ENCODE measurements around the gene LCN1. TPM values are rescaled to one million over a fixed set of nuclear protein-coding genes. Genes with fewer than 3 reads are reported as not detected.

The LCN1 gene
- total RNA-seq, 1 donor from 2014 or later: not detected

DNA sequence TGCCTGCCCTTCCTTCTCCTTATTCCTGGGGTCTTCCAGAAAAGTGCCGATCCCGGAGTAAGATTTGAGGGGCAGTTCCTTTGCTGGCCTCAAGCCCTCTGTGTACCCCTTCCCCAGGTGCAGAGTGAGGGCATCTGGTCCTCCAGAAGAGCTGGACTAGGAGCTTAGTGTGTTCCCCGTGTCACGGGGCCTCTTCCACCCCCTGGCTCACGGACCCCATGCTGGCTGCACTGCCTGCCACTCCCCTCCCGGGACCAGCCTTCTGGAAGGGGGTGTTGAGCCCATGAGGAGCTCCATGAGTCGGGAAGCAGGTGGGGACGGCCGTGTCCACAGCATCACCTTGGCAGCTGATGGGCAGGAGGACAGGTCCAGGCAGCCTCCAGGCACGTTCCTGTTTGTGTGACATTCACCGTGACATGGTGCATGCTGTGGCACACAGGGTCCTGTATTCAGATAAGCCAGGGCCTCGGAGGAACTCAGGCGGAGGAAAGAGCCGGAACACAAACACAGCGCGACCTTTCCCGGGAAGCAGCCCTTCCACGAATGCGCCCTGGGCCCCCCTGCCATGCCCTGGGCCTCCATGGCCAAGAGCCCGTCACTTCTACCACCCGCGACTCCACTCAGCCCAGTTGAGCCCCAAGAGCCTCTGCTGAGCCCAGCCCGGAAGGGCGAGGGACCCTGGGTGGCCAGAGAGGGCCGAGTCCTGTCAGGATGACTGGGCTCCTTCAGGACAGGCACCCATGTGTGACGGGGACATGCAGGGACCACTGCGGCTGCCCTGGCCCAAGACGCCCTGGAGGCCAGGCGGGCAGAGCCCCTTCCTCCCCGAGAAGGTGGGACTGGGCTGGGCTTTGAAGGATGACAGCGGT is 5.9 kb upstream of the LCN1 start:
- Mint-ChIP-seq H3K9me3 (ENCODE audit: unreplicated experiment) (peaks cover 5% of the 10 kb centered on the region), H3K4me3 (ENCODE audit: unreplicated experiment) (no peak overlapping the region), H3K27me3 (ENCODE audit: unreplicated experiment) (peaks cover 7% of the 10 kb centered on the region), H3K27ac (ENCODE audit: unreplicated experiment) (no peak overlapping the region), H3K36me3 (ENCODE audit: unreplicated experiment) (peaks cover 8% of the 10 kb centered on the region), H3K4me1 (ENCODE audit: low read depth, unreplicated experiment) (no peaks in the 10 kb centered on the region)
- TF ChIP-seq, protein P1, sequence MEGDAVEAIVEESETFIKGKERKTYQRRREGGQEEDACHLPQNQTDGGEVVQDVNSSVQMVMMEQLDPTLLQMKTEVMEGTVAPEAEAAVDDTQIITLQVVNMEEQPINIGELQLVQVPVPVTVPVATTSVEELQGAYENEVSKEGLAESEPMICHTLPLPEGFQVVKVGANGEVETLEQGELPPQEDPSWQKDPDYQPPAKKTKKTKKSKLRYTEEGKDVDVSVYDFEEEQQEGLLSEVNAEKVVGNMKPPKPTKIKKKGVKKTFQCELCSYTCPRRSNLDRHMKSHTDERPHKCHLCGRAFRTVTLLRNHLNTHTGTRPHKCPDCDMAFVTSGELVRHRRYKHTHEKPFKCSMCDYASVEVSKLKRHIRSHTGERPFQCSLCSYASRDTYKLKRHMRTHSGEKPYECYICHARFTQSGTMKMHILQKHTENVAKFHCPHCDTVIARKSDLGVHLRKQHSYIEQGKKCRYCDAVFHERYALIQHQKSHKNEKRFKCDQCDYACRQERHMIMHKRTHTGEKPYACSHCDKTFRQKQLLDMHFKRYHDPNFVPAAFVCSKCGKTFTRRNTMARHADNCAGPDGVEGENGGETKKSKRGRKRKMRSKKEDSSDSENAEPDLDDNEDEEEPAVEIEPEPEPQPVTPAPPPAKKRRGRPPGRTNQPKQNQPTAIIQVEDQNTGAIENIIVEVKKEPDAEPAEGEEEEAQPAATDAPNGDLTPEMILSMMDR (IDR thresholded peaks at IDR 0.05; ENCODE audit: partially characterized antibody, unreplicated experiment): no peak
- DNase-seq: no peak

DNA sequence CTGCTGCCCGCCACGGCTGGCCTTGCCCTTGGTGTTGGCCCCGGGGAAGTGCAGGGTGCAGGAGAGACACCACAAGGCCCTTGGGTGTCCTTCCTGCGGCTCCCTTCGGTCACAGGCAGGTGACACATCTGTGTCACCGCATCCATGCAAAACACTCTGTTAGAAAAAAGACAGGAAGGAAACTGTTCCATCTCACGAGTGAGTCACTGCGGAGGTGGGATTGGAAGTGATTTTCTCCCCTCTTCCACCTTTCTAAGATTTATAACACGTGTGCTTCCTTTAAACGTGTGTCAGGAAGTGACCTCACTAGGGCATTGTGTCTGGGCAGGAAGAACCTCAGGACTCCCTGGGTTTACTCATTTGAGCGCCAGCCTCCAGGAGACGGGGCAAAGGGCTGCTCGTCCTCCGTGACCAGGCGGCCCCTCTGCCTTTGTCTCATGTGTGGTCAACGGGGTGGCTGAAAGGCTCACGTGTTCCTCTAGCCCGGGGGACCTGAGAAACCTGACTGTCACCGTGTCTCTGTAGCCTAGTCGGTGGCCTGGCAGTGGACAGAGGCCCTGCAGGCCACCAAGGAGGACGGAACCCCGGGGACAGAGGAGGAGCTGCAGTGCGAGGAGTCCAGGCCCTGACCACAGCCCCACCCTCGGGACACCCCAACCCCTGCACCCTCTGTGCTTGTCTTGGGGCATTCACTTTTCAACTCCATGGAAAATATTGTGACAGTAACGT is 4.9 kb upstream of the LCN1 start:
- Mint-ChIP-seq H3K4me3 (ENCODE audit: unreplicated experiment) (no peak overlapping the region), H3K36me3 (ENCODE audit: unreplicated experiment) (peaks cover 8% of the 10 kb centered on the region), H3K27me3 (ENCODE audit: unreplicated experiment) (peaks cover 7% of the 10 kb centered on the region), H3K9me3 (ENCODE audit: unreplicated experiment) (peaks cover 5% of the 10 kb centered on the region), H3K4me1 (ENCODE audit: low read depth, unreplicated experiment) (no peaks in the 10 kb centered on the region), H3K27ac (ENCODE audit: unreplicated experiment) (no peak overlapping the region)
- TF ChIP-seq, protein P1 (IDR thresholded peaks at IDR 0.05; ENCODE audit: partially characterized antibody, unreplicated experiment): no peak
- no peak for DNase-seq

DNA sequence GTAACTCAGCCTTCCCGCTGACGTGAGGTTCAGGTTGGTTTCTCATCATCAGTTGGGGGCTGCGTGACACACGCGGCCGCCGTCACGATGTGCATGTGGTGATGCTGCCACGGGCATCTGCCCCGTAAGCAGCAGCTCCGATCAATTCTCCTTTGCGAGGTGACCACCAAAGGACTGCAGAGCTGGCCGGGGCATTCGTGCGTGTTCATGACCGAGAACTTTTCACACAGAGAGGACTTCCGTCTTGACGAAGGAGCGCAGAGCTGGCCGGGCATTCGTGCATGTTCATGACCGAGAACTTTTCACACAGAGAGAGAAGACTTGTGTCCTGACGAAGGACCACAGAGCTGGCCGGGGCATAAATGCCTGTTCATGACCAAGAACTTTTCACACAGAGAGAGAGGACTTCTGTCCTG is 3.8 kb upstream of the LCN1 start:
- DNase-seq: no peak
- H3K27ac Mint-ChIP-seq (ENCODE audit: unreplicated experiment): no peak overlapping the region
- TF ChIP-seq, protein P1 (IDR thresholded peaks at IDR 0.05; ENCODE audit: partially characterized antibody, unreplicated experiment): no peak
- peaks cover 5% of the 10 kb centered on the region for H3K9me3 Mint-ChIP-seq (ENCODE audit: unreplicated experiment)
- peaks cover 8% of the 10 kb centered on the region for H3K36me3 Mint-ChIP-seq (ENCODE audit: unreplicated experiment)
- no peak overlapping the region for H3K4me3 Mint-ChIP-seq (ENCODE audit: unreplicated experiment)
- H3K4me1 Mint-ChIP-seq (ENCODE audit: low read depth, unreplicated experiment): no peaks in the 10 kb centered on the region
- H3K27me3 Mint-ChIP-seq (ENCODE audit: unreplicated experiment): peaks cover 7% of the 10 kb centered on the region

DNA sequence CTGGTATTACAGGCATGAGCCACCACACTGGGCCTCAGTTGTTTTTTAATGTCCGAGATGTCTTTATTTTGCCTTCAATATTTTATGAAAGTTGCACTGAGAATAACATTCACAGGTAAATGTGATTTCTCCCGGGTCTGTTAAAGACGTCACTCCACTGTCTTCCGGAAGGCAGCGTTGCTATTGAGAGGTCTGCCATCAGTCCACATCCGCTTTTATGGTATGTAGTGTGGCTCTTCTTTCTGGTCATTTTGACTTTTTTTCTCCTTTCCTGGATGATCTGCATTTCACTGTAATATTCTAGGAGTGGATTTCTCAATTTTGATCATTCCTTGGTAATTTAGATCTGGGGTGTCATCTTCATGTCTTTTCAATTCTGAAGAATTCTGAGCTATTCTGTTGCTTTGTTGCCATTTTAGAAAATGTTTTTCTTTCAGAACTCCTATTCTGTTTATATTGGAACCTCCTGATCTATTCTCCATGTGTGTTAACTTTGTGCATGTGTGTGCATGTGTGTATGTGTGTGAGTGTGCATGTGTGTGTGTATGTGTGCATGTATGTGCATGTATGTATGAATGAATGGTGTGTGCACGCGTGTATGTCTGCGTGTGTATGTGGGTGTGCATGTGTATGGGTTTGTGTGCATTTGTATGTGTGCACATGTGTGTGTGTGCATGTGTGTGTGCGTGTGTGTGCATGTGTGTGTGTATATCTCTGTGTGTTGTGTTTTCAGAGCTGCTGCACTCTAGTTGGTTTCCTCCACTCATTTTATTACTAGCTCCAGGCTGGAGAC is 1.9 kb upstream of the LCN1 start:
- no peak overlapping the region for H3K27ac Mint-ChIP-seq (ENCODE audit: unreplicated experiment)
- TF ChIP-seq, protein P1 (IDR thresholded peaks at IDR 0.05; ENCODE audit: partially characterized antibody, unreplicated experiment): no peak
- no peak for DNase-seq
- H3K9me3 Mint-ChIP-seq (ENCODE audit: unreplicated experiment): peaks cover 5% of the 10 kb centered on the region
- H3K4me1 Mint-ChIP-seq (ENCODE audit: low read depth, unreplicated experiment): no peaks in the 10 kb centered on the region
- H3K4me3 Mint-ChIP-seq (ENCODE audit: unreplicated experiment): no peak overlapping the region
- peaks cover 7% of the 10 kb centered on the region for H3K27me3 Mint-ChIP-seq (ENCODE audit: unreplicated experiment)
- peaks cover 8% of the 10 kb centered on the region for H3K36me3 Mint-ChIP-seq (ENCODE audit: unreplicated experiment)
